Trophoblast cell (in vitro differentiated cells and primary cell): ENCODE results near the gene AP3D1.
"Not testable (repeated sequence)": the region's sequence is repeated elsewhere in the genome, so short reads cannot be mapped to it uniquely, and the experiment has no call there.

Source experiments
- DNase-seq, 2 donors: peaks; one replicate each; pipeline ENCODE4 v3.0.0-alpha.2; 2016
- H2AFZ ChIP-seq: 2 replicates; pipeline ENCODE4 v1.6.1; 2013; ENCODE audit warnings: low read length, moderate library complexity, mild to moderate bottlenecking; ENCODE audit not compliant: insufficient read depth, poor library complexity
- H2AK5ac ChIP-seq: 2 replicates; pipeline ENCODE4 v1.6.1; 2013; ENCODE audit warnings: mild to moderate bottlenecking, low read length
- H2BK120ac ChIP-seq: 2 replicates; pipeline ENCODE4 v1.6.1; 2013; ENCODE audit warnings: low read length, mild to moderate bottlenecking, moderate library complexity; ENCODE audit not compliant: insufficient read depth, poor library complexity
- H2BK12ac ChIP-seq: 2 replicates; pipeline ENCODE4 v1.6.1; 2013; ENCODE audit warnings: mild to moderate bottlenecking, low read length, moderate library complexity
- H2BK5ac ChIP-seq: 2 replicates; pipeline ENCODE4 v1.6.1; 2013; ENCODE audit warnings: low read length, low read depth, moderate library complexity, mild to moderate bottlenecking; ENCODE audit not compliant: poor library complexity
- H3K14ac ChIP-seq: 2 replicates; pipeline ENCODE4 v1.6.1; 2013; ENCODE audit warnings: mild to moderate bottlenecking, low read length
- H3K18ac ChIP-seq: 2 replicates; pipeline ENCODE4 v1.6.1; 2013; ENCODE audit warnings: mild to moderate bottlenecking, low read length
- H3K23ac ChIP-seq: 2 replicates; pipeline ENCODE4 v1.6.1; 2013; ENCODE audit warnings: low read length
- H3K27ac ChIP-seq: 2 replicates; pipeline ENCODE4 v1.5.1; 2013; ENCODE audit warnings: low read depth, mild to moderate bottlenecking, inconsistent platforms, low read length, moderate library complexity
- H3K27me3 ChIP-seq: 2 replicates; pipeline ENCODE4 v1.6.1; 2013; ENCODE audit warnings: inconsistent platforms, mild to moderate bottlenecking, low read length, moderate library complexity; ENCODE audit not compliant: insufficient read depth
- H3K36me3 ChIP-seq, 2 experiments: 1 replicate in 1 of 2; 2 replicates in 1 of 2; pipeline ENCODE4 v1.6.1; 2013; ENCODE audit warnings: low read length in 2 of 2, mild to moderate bottlenecking in 2 of 2, moderate library complexity in 1 of 2; ENCODE audit not compliant: insufficient read depth in 2 of 2, control insufficient read depth in 1 of 2
- H3K4ac ChIP-seq: 2 replicates; pipeline ENCODE4 v1.6.1; 2013; ENCODE audit warnings: low read depth, mild to moderate bottlenecking, low read length, moderate library complexity
- H3K4me1 ChIP-seq, 2 experiments: 1 replicate in 1 of 2; 2 replicates in 1 of 2; pipeline ENCODE4 v1.6.1; 2013; ENCODE audit warnings: low read length in 2 of 2, mild to moderate bottlenecking in 2 of 2, moderate library complexity in 1 of 2; ENCODE audit not compliant: insufficient read depth in 2 of 2, control insufficient read depth in 1 of 2
- H3K4me2 ChIP-seq: 2 replicates; pipeline ENCODE4 v1.6.1; 2013; ENCODE audit warnings: inconsistent platforms, mild to moderate bottlenecking, low read length, moderate library complexity
- H3K4me3 ChIP-seq: 2 replicates; pipeline ENCODE4 v1.5.1; 2013; ENCODE audit warnings: mild to moderate bottlenecking, low read depth, low read length, inconsistent platforms
- H3K79me1 ChIP-seq: one replicate; pipeline ENCODE4 v1.6.1; 2013; ENCODE audit warnings: low read length
- H3K79me2 ChIP-seq: 2 replicates; pipeline ENCODE4 v1.6.1; 2013; ENCODE audit warnings: low read length, mild to moderate bottlenecking; ENCODE audit not compliant: control insufficient read depth, insufficient read depth, poor library complexity
- H3K9ac ChIP-seq: 2 replicates; pipeline ENCODE4 v1.6.1; 2013; ENCODE audit warnings: mild to moderate bottlenecking, low read length
- H3K9me3 ChIP-seq: 2 replicates; pipeline ENCODE4 v1.6.1; 2013; ENCODE audit warnings: low read depth, mild to moderate bottlenecking, control low read depth, inconsistent platforms, low read length; ENCODE audit not compliant: insufficient read depth
- H4K12ac ChIP-seq: 2 replicates; pipeline ENCODE4 v1.6.1; 2013; ENCODE audit warnings: low read depth, mild to moderate bottlenecking, low read length, moderate library complexity
- H4K8ac ChIP-seq: 2 replicates; pipeline ENCODE4 v1.6.1; 2013; ENCODE audit warnings: low read depth, mild to moderate bottlenecking, low read length, moderate library complexity
- H4K91ac ChIP-seq: one replicate; pipeline ENCODE4 v1.6.1; 2013; ENCODE audit warnings: low read depth, mild to moderate bottlenecking, low read length, moderate library complexity
- WGBS: extraction: QIAGEN DNeasy Blood & Tissue Kit; methylation state at CpG from one replicate; pipeline ENCODE4 v1.1.7; 2013; ENCODE audit warnings: missing lambda C conversion rate; ENCODE audit not compliant: insufficient read length, insufficient coverage; ENCODE audit errors: extremely low coverage; 5-methylcytosine and 5-hydroxymethylcytosine counted together

The AP3D1 gene

DNA sequence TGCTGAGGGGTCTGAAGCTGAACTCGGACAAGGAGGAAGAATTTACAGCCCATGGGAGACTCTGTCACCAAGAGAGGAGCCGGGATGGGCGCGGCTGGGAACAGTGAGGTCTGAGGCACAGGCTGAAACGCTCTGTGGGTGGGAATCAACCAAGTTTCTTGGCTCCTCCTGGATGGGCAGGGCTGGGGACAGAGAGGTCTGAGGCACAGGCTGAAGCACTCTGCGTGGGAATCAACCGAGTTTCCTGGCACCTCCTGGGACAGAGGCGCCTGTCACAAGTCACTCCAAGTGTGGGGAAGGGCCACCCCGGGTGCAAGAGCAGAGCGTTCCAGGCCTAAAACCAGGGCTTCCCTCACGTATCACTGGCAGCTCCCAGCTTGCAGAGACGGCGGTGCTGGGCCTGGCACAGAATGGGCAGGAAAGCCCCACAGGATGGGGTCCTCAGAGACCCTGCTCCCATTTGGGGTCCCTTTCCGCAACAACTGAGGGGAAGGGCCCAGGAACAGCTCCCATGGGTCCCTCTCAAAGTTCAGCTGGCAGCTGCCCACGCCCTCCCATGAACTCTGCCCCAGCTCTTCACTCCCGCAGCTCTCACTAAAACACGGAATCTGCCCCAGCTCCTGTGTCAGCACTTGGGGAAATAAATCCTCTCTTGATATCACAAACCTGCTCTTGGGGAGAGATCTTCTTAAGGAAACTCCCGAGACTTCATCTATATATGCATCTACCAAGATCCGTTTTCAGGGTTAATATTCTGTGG is 18.5 kb downstream of the AP3D1 start:
- Histone ChIP-seq H3K9me3 (peaks cover 8% of the 10 kb centered on the region), H3K4me1 (no peaks in the 10 kb centered on the region), H3K79me2 (no peaks in the 10 kb centered on the region), H3K79me1 (no peaks in the 10 kb centered on the region), H3K4ac (peak overlapping the region; percentile 41), H3K18ac (no peak overlapping the region), H3K9ac (no peak overlapping the region), H2BK12ac (no peak overlapping the region), H3K4me3 (no peak overlapping the region), H4K12ac (no peak overlapping the region), H2AK5ac (no peak overlapping the region), H3K36me3 (peaks cover 72 to 74% of the 10 kb centered on the region in 2 experiments), H2BK5ac (no peak overlapping the region), H3K4me2 (no peak overlapping the region), H3K23ac (no peak overlapping the region), H3K27me3 (no peaks in the 10 kb centered on the region), H4K8ac (no peak overlapping the region), H3K27ac (no peak overlapping the region), H2AFZ (no peak overlapping the region), H2BK120ac (no peak overlapping the region), H4K91ac (no peak overlapping the region), H3K14ac (no peak overlapping the region)
- DNase-seq: no peak
- WGBS: no CpG with 5 or more reads among the region's 19 CpGs

DNA sequence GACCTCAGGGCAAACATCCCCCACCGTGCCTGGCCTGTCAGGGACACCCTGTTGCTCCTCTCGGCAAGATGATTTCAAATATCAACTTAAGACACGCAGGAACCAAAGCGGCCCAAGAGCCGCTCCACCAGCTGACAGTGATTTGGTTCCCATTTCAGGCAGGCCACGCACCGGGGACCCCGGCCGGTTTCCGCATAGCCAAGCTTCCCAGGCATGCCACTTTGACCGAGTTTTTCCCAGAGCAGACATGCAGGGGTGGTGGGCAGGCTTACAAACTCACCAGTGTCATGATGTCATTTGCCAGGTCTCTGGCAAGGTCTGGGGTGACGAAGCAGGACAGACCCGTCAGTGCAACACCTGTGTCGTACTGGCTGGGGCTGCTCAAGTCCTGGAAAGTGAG is 19.2 kb downstream of the AP3D1 start:
- Histone ChIP-seq H3K18ac (no peak overlapping the region), H4K8ac (no peak overlapping the region), H3K79me2 (no peaks in the 10 kb centered on the region), H3K4me3 (no peak overlapping the region), H2AK5ac (no peak overlapping the region), H3K36me3 (peaks cover 73 to 75% of the 10 kb centered on the region in 2 experiments), H3K79me1 (no peaks in the 10 kb centered on the region), H3K9ac (no peak overlapping the region), H3K4ac (peak overlapping the region; percentile 41), H3K4me1 (no peaks in the 10 kb centered on the region), H3K27ac (no peak overlapping the region), H4K12ac (no peak overlapping the region), H2BK5ac (no peak overlapping the region), H3K4me2 (no peak overlapping the region), H3K23ac (no peak overlapping the region), H4K91ac (no peak overlapping the region), H3K14ac (no peak overlapping the region), H2BK12ac (no peak overlapping the region), H3K9me3 (peaks cover 8% of the 10 kb centered on the region), H2AFZ (no peak overlapping the region), H3K27me3 (no peaks in the 10 kb centered on the region), H2BK120ac (no peak overlapping the region)
- WGBS: no CpG with 5 or more reads among the region's 14 CpGs
- DNase-seq: no peak

DNA sequence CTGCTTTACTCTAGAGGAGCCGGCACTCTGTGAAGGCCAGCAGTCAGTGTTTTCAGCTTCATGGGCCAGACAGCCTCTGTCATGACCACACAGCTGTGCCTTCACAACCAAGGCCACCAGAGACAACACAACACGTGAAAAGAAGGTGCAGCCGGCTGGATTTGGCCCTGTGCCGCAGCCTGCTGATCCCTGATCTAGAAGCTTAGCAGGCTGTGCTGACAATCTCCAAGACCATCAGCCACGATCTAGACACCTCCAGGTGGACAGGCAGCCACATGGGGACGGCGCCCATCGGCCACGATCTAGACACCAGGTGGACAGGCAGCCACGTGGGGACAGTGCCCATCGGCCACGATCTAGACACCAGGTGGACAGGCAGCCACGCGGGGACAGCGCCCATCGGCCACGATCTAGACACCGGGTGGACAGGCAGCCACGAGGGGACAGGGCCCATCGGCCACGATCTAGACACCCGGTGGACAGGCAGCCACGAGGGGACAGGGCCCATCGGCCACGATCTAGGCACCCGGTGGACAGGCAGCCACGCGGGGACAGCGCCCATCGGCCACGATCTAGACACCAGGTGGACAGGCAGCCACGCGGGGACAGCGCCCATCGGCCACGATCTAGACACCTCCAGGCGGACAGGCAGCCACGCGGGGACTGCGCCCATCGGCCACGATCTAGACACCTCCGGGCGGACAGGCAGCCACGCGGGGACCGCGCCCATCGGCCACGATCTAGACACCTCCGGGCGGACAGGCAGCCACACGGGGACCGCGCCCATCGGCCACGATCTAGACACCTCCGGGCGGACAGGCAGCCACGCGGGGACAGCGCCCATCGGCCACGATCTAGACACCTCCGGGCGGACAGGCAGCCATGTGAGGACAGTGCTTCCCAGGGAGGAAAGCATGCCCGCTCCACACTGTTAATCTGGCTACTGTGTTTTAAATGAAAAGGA is 20.1 kb downstream of the AP3D1 start:
- not testable (repeated sequence) for H3K23ac ChIP-seq, H3K9me3 ChIP-seq, H4K8ac ChIP-seq, H2AFZ ChIP-seq, H3K79me1 ChIP-seq, H4K91ac ChIP-seq, H4K12ac ChIP-seq, H3K27me3 ChIP-seq, H2BK120ac ChIP-seq, H2AK5ac ChIP-seq, H3K18ac ChIP-seq, H3K4me2 ChIP-seq, H3K4me3 ChIP-seq, H2BK12ac ChIP-seq, H3K27ac ChIP-seq, H3K4ac ChIP-seq, H3K9ac ChIP-seq, H2BK5ac ChIP-seq, H3K4me1 ChIP-seq, DNase-seq, H3K79me2 ChIP-seq, H3K14ac ChIP-seq
- H3K36me3 ChIP-seq: peaks cover 72 to 73% of the 10 kb centered on the region in 2 experiments
- WGBS: no CpG with 5 or more reads among the region's 67 CpGs

DNA sequence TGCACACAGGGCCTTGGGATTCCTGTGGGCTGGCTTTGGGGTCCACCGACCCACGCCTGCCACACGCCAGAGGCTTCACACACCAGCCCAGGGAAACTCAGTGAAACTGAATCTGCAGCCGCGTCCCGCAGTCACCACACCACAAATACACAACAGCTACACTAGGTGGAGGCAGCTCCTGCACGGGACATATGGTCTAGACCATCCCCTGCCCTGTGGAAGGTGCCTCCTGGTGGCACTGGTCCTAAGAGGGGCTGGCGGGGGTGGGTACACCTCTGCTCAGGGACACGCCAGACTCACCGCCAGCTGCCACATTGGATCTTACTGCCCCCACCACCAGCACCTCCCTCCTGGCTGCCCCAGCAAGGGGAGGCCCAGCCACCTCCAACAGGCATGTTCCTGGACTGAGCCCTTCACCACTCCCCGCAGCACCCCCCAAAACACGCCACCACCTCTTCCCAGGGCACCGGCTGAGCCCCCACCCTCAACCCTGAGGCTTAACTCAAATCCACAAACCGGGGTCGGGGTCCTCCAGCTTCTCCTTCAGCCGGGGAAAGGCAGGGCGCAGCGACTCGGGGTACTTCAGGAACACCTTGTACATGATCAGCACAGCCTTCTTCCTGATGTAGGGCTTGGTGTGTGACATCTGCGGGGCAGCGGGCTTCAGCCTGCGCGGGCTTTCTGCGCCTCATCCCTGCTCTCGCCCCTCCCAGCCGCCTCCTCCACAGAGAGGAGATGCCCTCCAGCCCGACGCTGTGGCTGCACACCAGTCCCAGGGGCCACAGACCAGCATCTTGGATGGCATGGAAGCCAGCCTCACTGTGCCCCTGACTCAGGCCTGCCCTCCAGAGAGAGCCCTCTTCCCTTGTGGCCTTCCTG is 21.2 kb downstream of the AP3D1 start:
- Histone ChIP-seq H3K27ac (no peak overlapping the region), H3K4me3 (peak overlapping the region; percentile 16), H3K79me2 (no peaks in the 10 kb centered on the region), H4K12ac (no peak overlapping the region), H4K91ac (no peak overlapping the region), H3K27me3 (no peaks in the 10 kb centered on the region), H3K36me3 (peaks cover 69 to 72% of the 10 kb centered on the region in 2 experiments), H3K18ac (no peak overlapping the region), H3K4ac (no peak overlapping the region), H3K79me1 (no peaks in the 10 kb centered on the region), H3K9ac (no peak overlapping the region), H2AK5ac (no peak overlapping the region), H2BK120ac (no peak overlapping the region), H3K14ac (no peak overlapping the region), H3K9me3 (peaks cover 7% of the 10 kb centered on the region), H4K8ac (no peak overlapping the region), H3K4me1 (no peaks in the 10 kb centered on the region), H2AFZ (no peak overlapping the region), H3K23ac (no peak overlapping the region), H2BK5ac (no peak overlapping the region), H3K4me2 (no peak overlapping the region), H2BK12ac (no peak overlapping the region)
- no peak for DNase-seq
- no CpG with 5 or more reads among the region's 28 CpGs for WGBS
